CD4-positive, alpha-beta T cell (primary cell): ENCODE measurements around the gene GIT2. TPM values are rescaled to one million over a fixed set of nuclear protein-coding genes. Genes with fewer than 3 reads are reported as not detected.
A peak's percentile ranks its signal among the peaks of the same experiment; 100 is the strongest.

Experiments used
- ATAC-seq: fragments of 200-7000 bp; cut with Tn5 transposase; one replicate; pipeline ENCODE4 v1.10.0; 2022; ENCODE audit warnings: mild to moderate bottlenecking; ENCODE audit not compliant: poor library complexity
- CTCF ChIA-PET: fragments of 350-600 bp; sonication (Branson Sonifier 250); formaldehyde crosslinking; loops from one replicate; lab custom pipeline; 2021; ENCODE audit warnings: antibody characterized with exemption, inconsistent platforms; lab: Charles Lee
- POLR2A ChIA-PET: fragments of 350-600 bp; sonication (Branson Sonifier 250); formaldehyde crosslinking; loops from one replicate; lab custom pipeline; 2021; ENCODE audit warnings: antibody characterized with exemption, inconsistent platforms; lab: Charles Lee
- DNase-seq, 14 experiments: peaks; one replicate each; pipeline ENCODE4 v3.0.0-alpha.2; 2013 to 2020; ENCODE audit warnings: mixed read lengths in 2 of 14
- H3K27ac ChIP-seq, 2 donors: one replicate each; pipeline versions ENCODE4 v1.5.1 to v1.7.0; 2013; ENCODE audit warnings: low read length in 2 of 2, low read depth in 1 of 2, mild to moderate bottlenecking in 1 of 2
- H3K27me3 ChIP-seq, 2 experiments: 1 replicate in 1 of 2; 2 replicates in 1 of 2; pipeline versions ENCODE4 v1.6.1 to v1.7.0; 2013; ENCODE audit warnings: low read length in 2 of 2, control low read depth in 1 of 2, mild to moderate bottlenecking in 1 of 2, moderate library complexity in 1 of 2; ENCODE audit not compliant: insufficient read depth in 2 of 2, control insufficient read depth in 1 of 2
- H3K36me3 ChIP-seq: one replicate; pipeline ENCODE4 v1.6.1; 2013; ENCODE audit warnings: low read length, control low read depth; ENCODE audit not compliant: insufficient read depth
- H3K4me1 ChIP-seq: one replicate; pipeline ENCODE4 v1.6.1; 2013; ENCODE audit warnings: low read length, control low read depth; ENCODE audit not compliant: insufficient read depth
- H3K4me3 ChIP-seq: one replicate; pipeline ENCODE4 v1.5.1; 2013; ENCODE audit warnings: mild to moderate bottlenecking, low read length, moderate library complexity
- H3K9me3 ChIP-seq, 2 experiments: 1 replicate in 1 of 2; 2 replicates in 1 of 2; pipeline versions ENCODE4 v1.6.1 to v1.7.0; 2013; ENCODE audit warnings: low read length in 2 of 2, mild to moderate bottlenecking in 2 of 2, control low read depth in 1 of 2, moderate library complexity in 1 of 2; ENCODE audit not compliant: control insufficient read depth in 1 of 2, insufficient read depth in 1 of 2
- H3K27ac Mint-ChIP-seq: one replicate; pipeline ENCODE4 v1.8.0; 2020; ENCODE audit warnings: mixed read lengths
- H3K27me3 Mint-ChIP-seq: one replicate; pipeline ENCODE4 v1.8.0; 2021; ENCODE audit warnings: mixed read lengths
- H3K36me3 Mint-ChIP-seq: one replicate; pipeline ENCODE4 v1.8.0; 2021; ENCODE audit warnings: low read depth, mixed read lengths
- H3K4me1 Mint-ChIP-seq: one replicate; pipeline ENCODE4 v1.8.0; 2021; ENCODE audit warnings: low read depth, mixed read lengths
- H3K4me3 Mint-ChIP-seq: one replicate; pipeline ENCODE4 v1.8.0; 2020; ENCODE audit warnings: mild to moderate bottlenecking, mixed read lengths
- H3K9me3 Mint-ChIP-seq: one replicate; pipeline ENCODE4 v1.8.0; 2020; ENCODE audit warnings: mixed read lengths
- intact Hi-C, 2 experiments: fragments of 100-400 bp; cut with DNase I in 1 of 2; cut with micrococcal nuclease in 1 of 2; formaldehyde crosslinking; loops; one replicate each; pipeline versions ENCODE4 v1.15.1 to v1.9.0; 2023 to 2025; cut with DNase I, micrococcal nuclease
- total RNA-seq, 174 experiments: library from RNA in 2 of 174; stranded (reverse) in 2 of 174; gene quantifications; one replicate each; pipeline ENCODE4 v1.2.3 and lab custom pipeline; 2021 to 2026
- TF ChIP-seq, protein P1 (sequence below): fragments of 200-600 bp; IDR thresholded peaks from one replicate; pipeline ENCODE4 v1.8.0; 2022; ENCODE audit warnings: antibody characterized with exemption, mild to moderate bottlenecking

Gene GIT2
- total RNA-seq, 2 experiments from 2014 or later = 68.6 to 70.7 TPM

GRCh38 chr12:109982210-109982609 lies 14.0 kb downstream of the GIT2 start:
- Mint-ChIP-seq H3K4me3 (no peak overlapping the region), H3K9me3 (no peaks in the 10 kb centered on the region), H3K27me3 (no peaks in the 10 kb centered on the region), H3K27ac (peak overlapping the region; percentile 80), H3K36me3 (peaks cover 90% of the 10 kb centered on the region), H3K4me1 (peaks cover 39% of the 10 kb centered on the region)
- DNase-seq = no peak
- peaks cover 92% of the 10 kb centered on the region for H3K36me3 ChIP-seq
- H3K27ac ChIP-seq = peak overlapping the region in 1 of 2 donors; percentile 7
- H3K4me1 ChIP-seq = peaks cover 26% of the 10 kb centered on the region
- no peaks in the 10 kb centered on the region for H3K9me3 ChIP-seq
- intact Hi-C loops = no loop called here
- H3K4me3 ChIP-seq = no peak overlapping the region
- ATAC-seq = no peak
- CTCF ChIA-PET = no interaction called here
- TF ChIP-seq, protein P1, sequence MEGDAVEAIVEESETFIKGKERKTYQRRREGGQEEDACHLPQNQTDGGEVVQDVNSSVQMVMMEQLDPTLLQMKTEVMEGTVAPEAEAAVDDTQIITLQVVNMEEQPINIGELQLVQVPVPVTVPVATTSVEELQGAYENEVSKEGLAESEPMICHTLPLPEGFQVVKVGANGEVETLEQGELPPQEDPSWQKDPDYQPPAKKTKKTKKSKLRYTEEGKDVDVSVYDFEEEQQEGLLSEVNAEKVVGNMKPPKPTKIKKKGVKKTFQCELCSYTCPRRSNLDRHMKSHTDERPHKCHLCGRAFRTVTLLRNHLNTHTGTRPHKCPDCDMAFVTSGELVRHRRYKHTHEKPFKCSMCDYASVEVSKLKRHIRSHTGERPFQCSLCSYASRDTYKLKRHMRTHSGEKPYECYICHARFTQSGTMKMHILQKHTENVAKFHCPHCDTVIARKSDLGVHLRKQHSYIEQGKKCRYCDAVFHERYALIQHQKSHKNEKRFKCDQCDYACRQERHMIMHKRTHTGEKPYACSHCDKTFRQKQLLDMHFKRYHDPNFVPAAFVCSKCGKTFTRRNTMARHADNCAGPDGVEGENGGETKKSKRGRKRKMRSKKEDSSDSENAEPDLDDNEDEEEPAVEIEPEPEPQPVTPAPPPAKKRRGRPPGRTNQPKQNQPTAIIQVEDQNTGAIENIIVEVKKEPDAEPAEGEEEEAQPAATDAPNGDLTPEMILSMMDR = no peak
- H3K27me3 ChIP-seq = no peaks in the 10 kb centered on the region
- POLR2A ChIA-PET = no interaction called here

- Mint-ChIP-seq H3K36me3 (peaks cover 94% of the 10 kb centered on the region), H3K4me1 (peaks cover 39% of the 10 kb centered on the region), H3K4me3 (peak overlapping the region; percentile 30), H3K9me3 (no peaks in the 10 kb centered on the region), H3K27me3 (no peaks in the 10 kb centered on the region), H3K27ac (peak overlapping the region; percentile 80)
- H3K27me3 ChIP-seq = no peaks in the 10 kb centered on the region
- TF ChIP-seq, protein P1 = no peak
- H3K4me3 ChIP-seq = no peak overlapping the region
- peaks cover 94% of the 10 kb centered on the region for H3K36me3 ChIP-seq
- no peaks in the 10 kb centered on the region for H3K9me3 ChIP-seq
- ATAC-seq = peak; percentile 98
- no peak overlapping the region for H3K27ac ChIP-seq
- peak in 11 of 14 experiments; percentile 5 to 80 (median 33) for DNase-seq
- POLR2A ChIA-PET = no interaction called here
- peaks cover 26% of the 10 kb centered on the region for H3K4me1 ChIP-seq
- CTCF ChIA-PET = no interaction called here
- intact Hi-C loops = loop anchor here in 1 of 2 experiments (1.0 kb wide), 1 partner anchor 13 kb away; no protein-coding TSS in a partner anchor
These were observed 14.9 kb downstream of the GIT2 start for GRCh38 chr12:109981311-109981710.

- Histone ChIP-seq H3K9me3 (peaks cover 0 to 5% of the 10 kb centered on the region in 2 experiments), H3K4me1 (peaks cover 16% of the 10 kb centered on the region), H3K27me3 (no peaks in the 10 kb centered on the region), H3K27ac (no peak overlapping the region), H3K36me3 (peaks cover 72% of the 10 kb centered on the region), H3K4me3 (no peak overlapping the region)
- Mint-ChIP-seq H3K4me3 (no peak overlapping the region), H3K4me1 (peaks cover 9% of the 10 kb centered on the region), H3K27ac (peak overlapping the region; percentile 71), H3K9me3 (no peaks in the 10 kb centered on the region), H3K27me3 (no peaks in the 10 kb centered on the region), H3K36me3 (peaks cover 83% of the 10 kb centered on the region)
- POLR2A ChIA-PET = no interaction called here
- TF ChIP-seq, protein P1 = no peak
- CTCF ChIA-PET = no interaction called here
- DNase-seq (no peak), ATAC-seq (no peak)
- intact Hi-C loops = no loop called here
These were observed 23.3 kb downstream of the GIT2 start for GRCh38 chr12:109972821-109973220.
